ENCODE data around the gene TBATA. TPM values are rescaled to one million over a fixed set of nuclear protein-coding genes. Genes with fewer than 3 reads are reported as not detected.
A peak's percentile ranks its signal among the peaks of the same experiment; 100 is the strongest.

The TBATA gene, protein sequence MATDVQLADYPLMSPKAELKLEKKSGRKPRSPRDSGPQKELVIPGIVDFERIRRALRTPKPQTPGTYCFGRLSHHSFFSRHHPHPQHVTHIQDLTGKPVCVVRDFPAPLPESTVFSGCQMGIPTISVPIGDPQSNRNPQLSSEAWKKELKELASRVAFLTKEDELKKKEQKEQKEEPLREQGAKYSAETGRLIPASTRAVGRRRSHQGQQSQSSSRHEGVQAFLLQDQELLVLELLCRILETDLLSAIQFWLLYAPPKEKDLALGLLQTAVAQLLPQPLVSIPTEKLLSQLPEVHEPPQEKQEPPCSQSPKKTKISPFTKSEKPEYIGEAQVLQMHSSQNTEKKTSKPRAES
- not detected for total RNA-seq
- polyA plus RNA-seq = not detected

DNA sequence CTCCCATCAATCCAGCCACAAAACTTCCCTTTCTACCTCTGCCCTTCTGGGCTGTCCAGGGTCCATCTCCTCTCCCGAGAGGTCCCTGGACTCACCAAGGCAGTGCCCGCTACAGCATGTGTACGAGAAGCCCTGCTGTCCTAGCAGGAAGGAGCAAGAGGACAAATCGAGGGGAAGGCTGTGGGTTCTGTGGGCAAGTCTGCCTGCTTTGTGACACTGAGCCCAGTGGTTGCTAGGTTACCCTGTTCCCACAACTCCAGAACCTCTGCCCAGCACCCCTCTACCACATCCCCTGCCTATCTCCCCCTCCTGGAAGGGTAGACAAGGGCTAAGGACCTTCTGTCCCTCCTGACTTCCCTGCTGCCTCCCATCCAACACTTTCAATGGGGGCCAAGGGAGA is at the start of gene TBATA:
TSS of gene TBATA (minus strand) at position 188 of the 400 bp plus-strand sequence. CDS start 1,998 bp downstream, outside the sequence.
- intact Hi-C loops (cut with DNase I) = no loop called here
- Histone ChIP-seq H3K4me3 (no peak within 1 kb of the TSS), H3K27me3 (no peaks in the 10 kb centered on the region), H3K36me3 (no peaks in the 10 kb centered on the region), H3K9me3 (no peaks in the 10 kb centered on the region), H3K4me1 (no peaks in the 10 kb centered on the region), H3K27ac (no peak within 1 kb of the TSS)
- DNase-seq (no peak), FAIRE-seq (no peak), ATAC-seq (peak in 1 of 4 donors; percentile 12)
- TF ChIP-seq, protein P1, sequence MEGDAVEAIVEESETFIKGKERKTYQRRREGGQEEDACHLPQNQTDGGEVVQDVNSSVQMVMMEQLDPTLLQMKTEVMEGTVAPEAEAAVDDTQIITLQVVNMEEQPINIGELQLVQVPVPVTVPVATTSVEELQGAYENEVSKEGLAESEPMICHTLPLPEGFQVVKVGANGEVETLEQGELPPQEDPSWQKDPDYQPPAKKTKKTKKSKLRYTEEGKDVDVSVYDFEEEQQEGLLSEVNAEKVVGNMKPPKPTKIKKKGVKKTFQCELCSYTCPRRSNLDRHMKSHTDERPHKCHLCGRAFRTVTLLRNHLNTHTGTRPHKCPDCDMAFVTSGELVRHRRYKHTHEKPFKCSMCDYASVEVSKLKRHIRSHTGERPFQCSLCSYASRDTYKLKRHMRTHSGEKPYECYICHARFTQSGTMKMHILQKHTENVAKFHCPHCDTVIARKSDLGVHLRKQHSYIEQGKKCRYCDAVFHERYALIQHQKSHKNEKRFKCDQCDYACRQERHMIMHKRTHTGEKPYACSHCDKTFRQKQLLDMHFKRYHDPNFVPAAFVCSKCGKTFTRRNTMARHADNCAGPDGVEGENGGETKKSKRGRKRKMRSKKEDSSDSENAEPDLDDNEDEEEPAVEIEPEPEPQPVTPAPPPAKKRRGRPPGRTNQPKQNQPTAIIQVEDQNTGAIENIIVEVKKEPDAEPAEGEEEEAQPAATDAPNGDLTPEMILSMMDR (IDR thresholded peaks at IDR 0.05) = no peak
- WGBS, 2 donors = 72 to 81% methylated on average over 4 of the region's 4 CpGs

DNA sequence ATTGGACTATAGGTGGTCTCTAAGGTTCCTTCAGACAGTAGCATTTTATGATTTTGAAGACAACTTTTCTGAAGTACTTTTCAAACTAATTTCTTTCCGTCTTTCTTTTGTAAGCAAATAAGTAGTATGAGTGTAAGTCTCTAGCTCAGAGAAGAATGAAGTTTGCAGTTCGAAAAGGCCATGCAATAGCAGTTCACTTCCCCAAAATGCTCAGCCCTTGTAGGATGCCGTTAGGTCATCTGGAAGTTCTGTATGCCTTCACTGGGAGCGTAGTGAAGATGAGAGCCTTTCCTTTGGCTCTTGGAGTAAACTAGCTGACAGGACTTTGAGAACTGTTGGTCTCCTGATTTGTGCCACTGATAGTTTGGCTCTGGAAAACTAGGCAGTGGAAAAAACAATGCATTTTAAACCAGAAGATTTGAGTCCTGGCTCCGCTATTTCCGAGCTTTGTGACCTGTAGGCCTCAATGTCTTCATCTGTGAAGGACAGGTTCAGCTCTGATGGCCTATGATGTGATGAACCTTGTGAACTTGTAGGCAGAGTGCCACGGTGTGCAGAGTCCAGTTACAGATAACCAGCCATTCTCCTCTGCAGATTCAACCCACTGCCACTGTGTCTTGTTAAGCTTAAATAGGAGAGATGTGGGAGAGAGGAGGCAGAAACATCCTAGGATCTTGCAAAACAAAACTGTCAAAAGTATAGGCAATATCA is 49.4 kb upstream of the TBATA start:
- no peaks in the 10 kb centered on the region for H3K27me3 ChIP-seq
- no peaks in the 10 kb centered on the region for H3K9me3 ChIP-seq
- 77 to 83% methylated on average over 7 of the region's 7 CpGs for WGBS, 2 donors
- DNase-seq = no peak
- intact Hi-C loops (cut with DNase I) = no loop called here
- H3K27ac ChIP-seq = no peak overlapping the region
- no peak for FAIRE-seq
- ATAC-seq = no peak
- H3K4me1 ChIP-seq = peaks cover 12 to 35% (median 25%) of the 10 kb centered on the region in 3 donors
- no peak overlapping the region for H3K4me3 ChIP-seq
- no peaks in the 10 kb centered on the region for H3K36me3 ChIP-seq
- TF ChIP-seq, protein P1 (IDR thresholded peaks at IDR 0.05) = no peak

DNA sequence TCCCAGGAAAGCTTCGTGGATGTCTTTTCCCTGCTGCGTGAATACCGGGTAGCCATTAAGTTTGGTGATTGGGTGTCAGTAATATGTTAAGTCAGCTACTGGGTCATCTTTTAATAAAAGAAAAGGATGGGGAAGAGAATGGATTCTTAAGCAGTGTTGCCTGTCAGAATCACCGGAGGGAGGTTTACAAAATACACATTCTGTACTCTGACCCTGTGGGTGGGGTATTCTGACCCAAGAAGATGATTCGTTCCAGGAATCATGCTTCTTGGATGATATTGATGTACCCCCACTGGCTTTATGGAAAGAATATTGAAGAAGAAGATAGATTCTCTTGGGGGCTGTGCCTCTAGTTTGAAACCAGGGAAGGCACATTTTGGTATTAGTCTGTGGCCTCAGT is 48.8 kb upstream of the TBATA start:
- TF ChIP-seq, protein P1 (IDR thresholded peaks at IDR 0.05) = no peak
- 80 to 92% methylated on average over 5 of the region's 5 CpGs for WGBS, 2 donors
- intact Hi-C loops (cut with DNase I) = no loop called here
- Histone ChIP-seq H3K4me3 (no peak overlapping the region), H3K27ac (no peak overlapping the region), H3K27me3 (no peaks in the 10 kb centered on the region), H3K9me3 (no peaks in the 10 kb centered on the region), H3K36me3 (no peaks in the 10 kb centered on the region), H3K4me1 (peaks cover 12 to 35% (median 25%) of the 10 kb centered on the region in 3 donors)
- FAIRE-seq (no peak), DNase-seq (no peak), ATAC-seq (no peak)

DNA sequence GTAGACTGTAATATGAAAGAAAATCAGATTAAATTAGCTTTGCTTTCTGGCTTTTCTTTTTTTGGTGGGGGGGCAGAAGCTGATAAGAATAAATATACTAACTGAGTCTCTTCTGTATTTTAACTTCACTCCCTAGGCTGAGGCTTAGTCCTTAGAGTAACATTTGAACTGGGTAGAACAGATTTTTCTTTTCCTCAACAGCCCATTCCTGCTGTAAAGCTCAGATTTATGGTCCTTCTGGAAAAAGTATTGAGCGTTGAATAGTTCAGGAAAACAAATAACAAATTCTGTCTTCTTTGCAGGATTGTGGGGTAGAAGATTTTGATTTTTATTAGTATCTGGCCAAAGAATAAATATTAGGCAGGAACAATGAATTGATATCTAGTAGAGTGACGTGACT is 48.4 kb upstream of the TBATA start:
- WGBS, 2 donors = 52 to 89% methylated on average over 2 of the region's 2 CpGs

More for the DNA sequence above, 48.4 kb upstream of the TBATA start:
- no peaks in the 10 kb centered on the region for H3K27me3 ChIP-seq
- H3K4me3 ChIP-seq = no peak overlapping the region
- FAIRE-seq (no peak), DNase-seq (no peak), ATAC-seq (no peak)
- no peak overlapping the region for H3K27ac ChIP-seq
- TF ChIP-seq, protein P1 (IDR thresholded peaks at IDR 0.05) = no peak
- intact Hi-C loops (cut with DNase I) = no loop called here
- no peaks in the 10 kb centered on the region for H3K36me3 ChIP-seq
- no peaks in the 10 kb centered on the region for H3K9me3 ChIP-seq
- H3K4me1 ChIP-seq = peaks cover 12 to 35% (median 25%) of the 10 kb centered on the region in 3 donors
